Measurements from ENCODE around the gene ADAMTS15. TPM values are rescaled to one million over a fixed set of nuclear protein-coding genes. Genes with fewer than 3 reads are reported as not detected.
A peak's percentile ranks its signal among the peaks of the same experiment; 100 is the strongest.

Gene ADAMTS15
- total and polyA plus RNA-seq, 2 of the 4 experiments (the other 2 are of a cell fraction), result 3.0 to 5.0 TPM

- H3K36me3 ChIP-seq (ENCODE audit: control insufficient read depth, insufficient read depth, low read length), result peaks cover 33% of the 10 kb centered on the region; the same call in 1 of the 2 replicates
- intact Hi-C loops (cut with micrococcal nuclease) (loop anchor here (1.0 to 5.0 kb wide), 5 partner anchors 149 to 391 kb away; no protein-coding TSS in a partner anchor), dilution Hi-C loops (cut with HindIII; ENCODE audit: low sequenced_read_pairs, unreplicated experiment) (no loop called here), in situ Hi-C loops (cut with MboI; ENCODE audit: low sequenced_read_pairs) (no loop called here)
- peak overlapping the region; percentile 37; the same call in 1 of the 2 replicates for H2BK120ac ChIP-seq (ENCODE audit: low read depth, low read length)
- peak overlapping the region; percentile 48 for H3K18ac ChIP-seq (ENCODE audit: low read depth, low read length)
- ATAC-seq (ENCODE audit: low read depth) (peak; percentile 9), DNase-seq (peak; percentile 74)
- CTCF ChIA-PET, result interaction anchor here (1.4 to 1.5 kb wide), 2 partner anchors 26 to 410 kb away, joined by 4 to 6 read pairs; no protein-coding TSS in a partner anchor
- peak overlapping the region; percentile 26 for H2AK5ac ChIP-seq (ENCODE audit: low read depth, low read length)
- H3K14ac ChIP-seq (replicated peaks; ENCODE audit: low read depth, low read length), result peak overlapping the region; percentile 40; the same call in 1 of the 2 replicates
- 0 out of 2 replicates have a peak overlapping the region, but pooled peaks have one; percentile 38 for H2BK20ac ChIP-seq (ENCODE audit: low read depth, low read length)
- peaks cover 2 to 7% of the 10 kb centered on the region in 2 experiments; a peak in 3 of 4 replicates for H3K79me1 ChIP-seq (ENCODE audit: low read depth in 1 of 2, low read length in 2 of 2)
- H3K4me1 ChIP-seq (ENCODE audit: control insufficient read depth, insufficient read depth, low read length), result peaks cover 17% of the 10 kb centered on the region
- H4K5ac ChIP-seq (ENCODE audit: low read depth, low read length), result peak overlapping the region; percentile 15
- H3K23ac ChIP-seq (ENCODE audit: low read depth, low read length), result peak overlapping the region; percentile 62; the same call in 1 of the 2 replicates
- H3K9ac ChIP-seq (ENCODE audit: low read depth, low read length), result peak overlapping the region; percentile 70
- no peaks in the 10 kb centered on the region for H3K9me3 ChIP-seq (ENCODE audit: control insufficient read depth, insufficient read depth, low read length)
- H4K20me1 ChIP-seq (ENCODE audit: insufficient read depth, low read length), result peaks cover 5% of the 10 kb centered on the region
- no TSS peak for BruUV-seq (replicated peaks)
- H3K4ac ChIP-seq (ENCODE audit: low read depth, low read length), result peak overlapping the region; percentile 37; the same call in 1 of the 2 replicates
- peaks cover 16% of the 10 kb centered on the region for H3K9me1 ChIP-seq (ENCODE audit: insufficient read depth, low read length)
- WGBS, 2 experiments (ENCODE audit: extremely low coverage in 2 of 2, insufficient read length in 1 of 2), result 68% methylated on average over 4 of the region's 6 CpGs; no CpG with 5 or more reads in 1 of the 2 experiments
- peak overlapping the region; percentile 36; the same call in 1 of the 2 replicates for H3K27ac ChIP-seq (ENCODE audit: insufficient read depth, low read length)
- H2AK9ac ChIP-seq (replicated peaks; ENCODE audit: low read depth, low read length, poor library complexity), result peak overlapping the region; percentile 11
- H2AFZ ChIP-seq (replicated peaks; ENCODE audit: low read length, poor library complexity), result peak overlapping the region; percentile 55
- peak overlapping the region; percentile 95 for H3K4me2 ChIP-seq (ENCODE audit: low read depth, low read length)
- peak overlapping the region; percentile 20; the same call in 1 of the 2 replicates for H4K91ac ChIP-seq (ENCODE audit: insufficient read depth, low read depth, low read length)
- TF ChIP-seq ELK1 (IDR thresholded peaks at IDR 0.05; ENCODE audit: borderline replicate concordance, low read depth, low read length) (no peak), SMC3 (IDR thresholded peaks at IDR 0.05; ENCODE audit: low read depth, low read length) (no peak)
- peak overlapping the region; percentile 81 for H3K4me3 ChIP-seq (ENCODE audit: insufficient read depth, low read depth, low read length)
- peak overlapping the region; percentile 33; the same call in 1 of the 3 replicates for H2BK15ac ChIP-seq (ENCODE audit: low read depth, low read length)
- POLR2A ChIA-PET (ENCODE audit: unreplicated experiment), result no interaction called here
- H4K8ac ChIP-seq (ENCODE audit: low read depth in 2 of 2, low read length in 2 of 2), result peak overlapping the region in 1 of 2 experiments; percentile 46; a peak in 1 of 4 replicates
- H3K27me3 ChIP-seq (ENCODE audit: control insufficient read depth, insufficient read depth, low read length), result 0 out of 2 replicates have a peak, but pooled peaks cover 2% of the 10 kb centered on the region
- no peak overlapping the region for H2BK5ac ChIP-seq (ENCODE audit: low read depth, low read length, poor library complexity, severe bottlenecking)
- no peak overlapping the region for H3K56ac ChIP-seq (ENCODE audit: extremely low read depth, insufficient read depth, low read length)
Measured at GRCh38 chr11:130451231-130452019, 3.0 kb downstream of the ADAMTS15 start.

Data from IMR-90 (cell line).